Esophagus muscularis mucosa (tissue), 4 donors: ENCODE measurements around the gene ALKBH4. TPM values are rescaled to one million over a fixed set of nuclear protein-coding genes. Genes with fewer than 3 reads are reported as not detected.

Experiments
- DNase-seq: peaks from one replicate; pipeline ENCODE4 v3.0.0-alpha.2; 2017; ENCODE audit errors: extremely low spot score
- H3K27ac ChIP-seq, 4 donors: fragments of 200-600 bp; sonication (generic); replicated peaks in 1 of 4; 1 replicate in 3 of 4; 2 replicates in 1 of 4; pipeline ENCODE4 v1.5.1; 2016 to 2019; ENCODE audit warnings: mild to moderate bottlenecking in 1 of 4
- H3K27me3 ChIP-seq, 4 donors: fragments of 200-600 bp; sonication (generic); one replicate each; pipeline versions ENCODE4 v1.5.1 to v1.6.0; 2016 to 2019
- H3K36me3 ChIP-seq, 4 donors: fragments of 200-600 bp; sonication (generic); one replicate each; pipeline ENCODE4 v1.5.1; 2016 to 2019
- H3K4me1 ChIP-seq, 4 donors: fragments of 200-600 bp; sonication (generic); one replicate each; pipeline ENCODE4 v1.5.1; 2016 to 2019
- H3K4me3 ChIP-seq, 4 donors: fragments of 200-600 bp; sonication (generic); 1 replicate in 2 of 4; 2 replicates in 2 of 4; pipeline ENCODE4 v1.5.1; 2016 to 2019; ENCODE audit warnings: mild to moderate bottlenecking in 4 of 4, moderate library complexity in 1 of 4
- H3K9me3 ChIP-seq, 4 donors: fragments of 200-600 bp; sonication (generic); 1 replicate in 3 of 4; 2 replicates in 1 of 4; pipeline ENCODE4 v1.5.1; 2016 to 2019
- EP300 ChIP-seq: sonication (generic); formaldehyde crosslinking; IDR thresholded peaks from one replicate; pipeline ENCODE4 v1.6.1; 2017; ENCODE audit warnings: antibody characterized with exemption
- POLR2A ChIP-seq: fragments of 450-650 bp; IDR thresholded peaks from one replicate; pipeline ENCODE4 v1.6.1; 2017; ENCODE audit warnings: antibody characterized with exemption, moderate library complexity, mild to moderate bottlenecking, low read depth
- POLR2AphosphoS5 ChIP-seq, 2 donors: sonication (generic); formaldehyde crosslinking; IDR thresholded peaks; one replicate each; pipeline ENCODE4 v1.6.1; 2017; ENCODE audit warnings: antibody characterized with exemption in 2 of 2
- WGBS: methylation state at CpG from one replicate; pipeline ENCODE4 v1.1.5; 2018; 5-methylcytosine and 5-hydroxymethylcytosine counted together
- intact Hi-C: fragments of 100-400 bp; cut with DNase I; formaldehyde crosslinking; loops from one replicate; pipeline ENCODE4 v1.15.1; 2023
- total RNA-seq, 4 donors: library from RNA; depleted of rRNA; stranded (reverse); fragments of >200 nt; gene quantifications; one replicate each; pipeline versions ENCODE4 v1.1.0 to v1.2.1, GENCODE V29; 2016
- TF ChIP-seq, protein P1 (sequence below), 3 experiments: fragments of 200-600 bp in 2 of 3; fragments of 450-650 bp in 1 of 3; sonication (generic) in 2 of 3; IDR thresholded peaks; one replicate each; pipeline ENCODE4 v1.5.1; 2017 to 2019; ENCODE audit warnings: antibody characterized with exemption in 3 of 3, mild to moderate bottlenecking in 2 of 3, moderate library complexity in 1 of 3

Gene ALKBH4
- total RNA-seq, 4 donors from 2014 or later, result 8.3 to 19.4 (median 16.0) TPM

DNA sequence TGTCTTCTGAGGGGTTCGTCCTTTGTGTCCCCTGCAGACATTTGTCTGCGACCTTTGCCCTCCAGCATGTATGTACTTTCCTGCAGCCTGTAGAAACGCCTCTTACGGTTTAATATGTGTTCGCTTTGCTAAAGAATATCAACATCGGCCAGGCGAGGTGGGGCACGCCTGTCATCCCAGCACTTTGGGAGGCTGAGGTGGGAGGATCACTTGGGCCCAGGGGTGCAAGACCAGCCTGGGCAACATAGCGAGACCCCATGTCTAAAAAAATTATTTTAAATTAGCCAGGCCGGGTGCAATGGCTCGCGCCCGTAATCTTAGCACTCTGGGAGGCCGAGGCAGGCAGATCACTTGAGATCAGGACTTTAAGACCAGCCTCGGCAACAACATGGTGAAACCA lies 15.5 kb downstream of the ALKBH4 start:
- intact Hi-C loops, result no loop called here
- 94% methylated on average over 15 of the region's 15 CpGs for WGBS
- H3K4me3 ChIP-seq, result no peak overlapping the region
- TF ChIP-seq, protein P1, sequence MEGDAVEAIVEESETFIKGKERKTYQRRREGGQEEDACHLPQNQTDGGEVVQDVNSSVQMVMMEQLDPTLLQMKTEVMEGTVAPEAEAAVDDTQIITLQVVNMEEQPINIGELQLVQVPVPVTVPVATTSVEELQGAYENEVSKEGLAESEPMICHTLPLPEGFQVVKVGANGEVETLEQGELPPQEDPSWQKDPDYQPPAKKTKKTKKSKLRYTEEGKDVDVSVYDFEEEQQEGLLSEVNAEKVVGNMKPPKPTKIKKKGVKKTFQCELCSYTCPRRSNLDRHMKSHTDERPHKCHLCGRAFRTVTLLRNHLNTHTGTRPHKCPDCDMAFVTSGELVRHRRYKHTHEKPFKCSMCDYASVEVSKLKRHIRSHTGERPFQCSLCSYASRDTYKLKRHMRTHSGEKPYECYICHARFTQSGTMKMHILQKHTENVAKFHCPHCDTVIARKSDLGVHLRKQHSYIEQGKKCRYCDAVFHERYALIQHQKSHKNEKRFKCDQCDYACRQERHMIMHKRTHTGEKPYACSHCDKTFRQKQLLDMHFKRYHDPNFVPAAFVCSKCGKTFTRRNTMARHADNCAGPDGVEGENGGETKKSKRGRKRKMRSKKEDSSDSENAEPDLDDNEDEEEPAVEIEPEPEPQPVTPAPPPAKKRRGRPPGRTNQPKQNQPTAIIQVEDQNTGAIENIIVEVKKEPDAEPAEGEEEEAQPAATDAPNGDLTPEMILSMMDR (IDR thresholded peaks at IDR 0.05), result no peak
- no peak for TF ChIP-seq EP300
- no peak for TF ChIP-seq POLR2A
- no peak for TF ChIP-seq POLR2AphosphoS5 (IDR thresholded peaks at IDR 0.05)
- no peaks in the 10 kb centered on the region for H3K9me3 ChIP-seq
- no peaks in the 10 kb centered on the region for H3K27me3 ChIP-seq
- DNase-seq, result no peak
- peaks cover 5 to 33% (median 21%) of the 10 kb centered on the region in 4 donors for H3K36me3 ChIP-seq
- H3K27ac ChIP-seq, result no peak overlapping the region
- no peaks in the 10 kb centered on the region for H3K4me1 ChIP-seq

DNA sequence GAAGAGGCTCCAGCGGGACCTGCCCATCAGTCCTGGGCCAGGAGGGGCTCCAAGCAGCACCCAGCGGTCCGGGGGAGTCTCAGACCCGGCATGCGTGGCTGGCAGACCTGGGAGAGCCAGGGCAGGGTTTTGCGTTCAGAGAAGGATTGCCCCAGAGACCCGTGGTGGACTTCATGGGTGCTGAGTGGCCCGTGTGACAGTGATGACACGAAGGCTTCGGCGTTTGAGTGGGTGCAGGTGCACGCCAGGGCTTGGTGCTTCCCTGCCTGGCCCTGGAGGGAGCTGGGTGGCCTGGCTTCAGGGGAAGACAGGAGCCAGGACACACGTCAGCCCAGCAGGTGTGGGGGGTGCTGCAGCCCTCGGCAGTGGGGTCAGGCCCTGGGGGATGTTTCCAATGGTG lies 17.4 kb downstream of the ALKBH4 start:
- H3K4me1 ChIP-seq, result no peaks in the 10 kb centered on the region
- DNase-seq, result no peak
- TF ChIP-seq POLR2A (no peak), POLR2AphosphoS5 (IDR thresholded peaks at IDR 0.05) (no peak), EP300 (no peak)
- TF ChIP-seq, protein P1 (IDR thresholded peaks at IDR 0.05), result no peak
- peaks cover 5 to 38% (median 24%) of the 10 kb centered on the region in 4 donors for H3K36me3 ChIP-seq
- H3K27ac ChIP-seq, result no peak overlapping the region
- H3K9me3 ChIP-seq, result no peaks in the 10 kb centered on the region
- intact Hi-C loops, result no loop called here
- no peaks in the 10 kb centered on the region for H3K27me3 ChIP-seq
- 91% methylated on average over 12 of the region's 14 CpGs for WGBS
- H3K4me3 ChIP-seq, result no peak overlapping the region

DNA sequence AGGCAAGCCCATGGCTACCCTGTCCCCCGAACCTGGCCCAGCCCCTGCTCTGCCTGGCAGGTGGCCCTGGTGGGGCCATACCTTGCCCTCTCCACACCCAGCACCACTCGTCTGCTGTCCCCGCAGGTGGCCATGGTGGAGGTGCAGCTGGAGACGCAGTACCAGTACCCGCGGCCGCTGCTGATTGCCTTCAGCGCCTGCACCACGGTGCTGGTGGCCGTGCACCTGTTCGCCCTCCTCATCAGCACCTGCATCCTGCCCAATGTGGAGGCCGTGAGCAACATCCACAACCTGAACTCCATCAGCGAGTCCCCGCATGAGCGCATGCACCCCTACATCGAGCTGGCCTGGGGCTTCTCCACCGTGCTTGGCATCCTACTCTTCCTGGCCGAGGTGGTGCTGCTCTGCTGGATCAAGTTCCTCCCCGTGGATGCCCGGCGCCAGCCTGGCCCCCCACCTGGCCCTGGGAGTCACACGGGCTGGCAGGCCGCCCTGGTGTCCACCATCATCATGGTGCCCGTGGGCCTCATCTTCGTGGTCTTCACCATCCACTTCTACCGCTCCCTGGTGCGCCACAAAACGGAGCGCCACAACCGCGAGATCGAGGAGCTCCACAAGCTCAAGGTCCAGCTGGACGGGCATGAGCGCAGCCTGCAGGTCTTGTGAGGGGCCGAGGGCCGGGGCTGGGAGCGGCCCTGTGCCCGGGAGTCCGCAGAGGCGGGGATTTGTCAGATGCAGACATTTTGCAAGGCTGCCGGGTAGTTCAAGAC lies 18.1 kb downstream of the ALKBH4 start:
- peaks cover 5 to 45% (median 26%) of the 10 kb centered on the region in 4 donors for H3K36me3 ChIP-seq
- no peaks in the 10 kb centered on the region for H3K4me1 ChIP-seq
- H3K9me3 ChIP-seq, result no peaks in the 10 kb centered on the region
- H3K4me3 ChIP-seq, result no peak overlapping the region
- no peaks in the 10 kb centered on the region for H3K27me3 ChIP-seq
- TF ChIP-seq, protein P1 (IDR thresholded peaks at IDR 0.05), result no peak
- TF ChIP-seq POLR2AphosphoS5 (IDR thresholded peaks at IDR 0.05), result no peak
- no peak for TF ChIP-seq EP300
- no peak for TF ChIP-seq POLR2A
- DNase-seq, result no peak
- H3K27ac ChIP-seq, result no peak overlapping the region
- intact Hi-C loops, result no loop called here
- WGBS, result 98% methylated on average over 18 of the region's 41 CpGs

DNA sequence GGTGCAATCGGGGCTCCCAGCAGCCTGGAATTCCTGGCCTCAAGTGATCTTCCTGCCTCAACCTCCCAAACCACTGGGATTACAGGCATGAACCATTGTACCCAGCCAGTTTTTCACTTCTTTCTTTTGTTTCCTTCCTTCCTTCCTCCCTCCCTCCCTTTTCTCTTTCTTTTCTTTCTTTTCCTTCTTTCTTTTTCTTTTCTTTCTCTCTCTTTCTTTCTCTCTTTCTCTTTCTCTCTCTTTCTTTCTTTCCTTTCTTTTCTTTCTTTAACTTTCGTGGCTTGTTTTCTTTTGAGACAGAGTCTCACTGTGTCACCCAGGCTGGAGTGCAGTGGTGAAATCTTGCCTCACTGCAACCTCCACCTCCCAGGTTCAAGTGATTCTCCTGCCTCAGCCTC lies 19.0 kb downstream of the ALKBH4 start:
- TF ChIP-seq, protein P1 (IDR thresholded peaks at IDR 0.05), result no peak
- no peak for TF ChIP-seq POLR2AphosphoS5 (IDR thresholded peaks at IDR 0.05)
- Histone ChIP-seq H3K36me3 (peaks cover 5 to 46% (median 26%) of the 10 kb centered on the region in 4 donors), H3K9me3 (no peaks in the 10 kb centered on the region), H3K27ac (no peak overlapping the region), H3K4me1 (peaks cover 0 to under 1% (median 0%) of the 10 kb centered on the region in 4 donors), H3K27me3 (no peaks in the 10 kb centered on the region), H3K4me3 (no peak overlapping the region)
- 52% methylated on average over 2 of the region's 2 CpGs for WGBS
- intact Hi-C loops, result no loop called here
- no peak for DNase-seq
